ENCODE data around the gene NMRK2.
"Not testable (repeated sequence)": the region's sequence is repeated elsewhere in the genome, so short reads cannot be mapped to it uniquely, and the experiment has no call there.

NMRK2 gene

GRCh38 chr19:3938300-3938950, 5.6 kb downstream of the NMRK2 start:
- not testable (repeated sequence) for DNase-seq

- DNase-seq, result no peak
These were observed 10.0 kb downstream of the NMRK2 start for GRCh38 chr19:3942790-3943409.

- no peak for DNase-seq
These were observed 11.3 kb downstream of the NMRK2 start for GRCh38 chr19:3944018-3944721.

GRCh38 chr19:3945838-3946237, 13.0 kb downstream of the NMRK2 start:
- DNase-seq, result no peak

GRCh38 chr19:3947316-3947933, 14.6 kb downstream of the NMRK2 start:
- not testable (repeated sequence) for DNase-seq

GRCh38 chr19:3949294-3949693, 16.4 kb downstream of the NMRK2 start:
- no peak for DNase-seq

GRCh38 chr19:3949997-3950859, 17.4 kb downstream of the NMRK2 start:
- no peak for DNase-seq

GRCh38 chr19:3950871-3951861, 18.3 kb downstream of the NMRK2 start:
- no peak for DNase-seq

- DNase-seq, result not testable (repeated sequence)
These were observed 19.9 kb downstream of the NMRK2 start for GRCh38 chr19:3952755-3953276.

- DNase-seq, result no peak
These were observed 21.2 kb downstream of the NMRK2 start for GRCh38 chr19:3954107-3954506.

GRCh38 chr19:3955276-3955675, 22.4 kb downstream of the NMRK2 start:
- not testable (repeated sequence) for DNase-seq

GRCh38 chr19:3955688-3956087, 22.8 kb downstream of the NMRK2 start:
- DNase-seq, result no peak

GRCh38 chr19:3958836-3959765, 26.2 kb downstream of the NMRK2 start:
- no peak for DNase-seq

- DNase-seq, result no peak
These were observed 26.9 kb downstream of the NMRK2 start for GRCh38 chr19:3959766-3960131.

- DNase-seq, result no peak
These were observed 28.1 kb downstream of the NMRK2 start for GRCh38 chr19:3961007-3961406.

- DNase-seq, result no peak
These were observed 30.8 kb downstream of the NMRK2 start for GRCh38 chr19:3963458-3964255.

GRCh38 chr19:3964256-3965194, 31.7 kb downstream of the NMRK2 start:
- no peak for DNase-seq
